KBM-7 (cell line): ENCODE results near the gene PPP4R1.

ENCODE experiments used
- DNase-seq: peaks from one replicate; pipeline ENCODE4 v3.0.0-alpha.2; 2015
- in situ Hi-C: fragments of 300-500 bp; cut with MboI; formaldehyde crosslinking; loops from 2 replicates; pipeline ENCODE4 v1.14.3; 2020; ENCODE audit warnings: low sequenced_read_pairs, low pct_unique_long_range_greater_than_20kb, mixed read lengths

Gene PPP4R1

GRCh38 chr18:9599328-9599727, 15.0 kb downstream of the PPP4R1 start:
- in situ Hi-C loops = no loop called here
- DNase-seq = no peak

DNA sequence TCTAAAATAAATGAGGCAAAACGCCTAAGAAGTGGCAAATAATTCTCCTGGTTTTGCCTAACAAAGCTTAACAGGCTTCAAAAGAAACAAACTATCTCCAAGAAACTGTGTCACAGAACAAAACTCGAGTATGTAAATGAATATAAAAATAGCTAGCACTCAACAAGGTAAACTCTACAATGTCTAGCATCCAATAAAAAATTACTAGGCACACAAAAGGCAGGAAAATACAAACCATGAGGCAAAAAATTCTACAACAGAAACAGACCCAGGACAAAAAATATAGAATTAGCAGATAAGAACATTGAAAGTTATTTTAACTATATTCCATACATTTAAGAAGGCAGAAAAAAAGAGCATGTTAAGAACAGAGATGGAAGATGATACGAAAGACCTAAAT, 16.8 kb downstream of the PPP4R1 start:
- in situ Hi-C loops = no loop called here
- no peak for DNase-seq

- DNase-seq = no peak
- in situ Hi-C loops = no loop called here
Observed at GRCh38 chr18:9596843-9597526, 17.4 kb downstream of the PPP4R1 start.

DNA sequence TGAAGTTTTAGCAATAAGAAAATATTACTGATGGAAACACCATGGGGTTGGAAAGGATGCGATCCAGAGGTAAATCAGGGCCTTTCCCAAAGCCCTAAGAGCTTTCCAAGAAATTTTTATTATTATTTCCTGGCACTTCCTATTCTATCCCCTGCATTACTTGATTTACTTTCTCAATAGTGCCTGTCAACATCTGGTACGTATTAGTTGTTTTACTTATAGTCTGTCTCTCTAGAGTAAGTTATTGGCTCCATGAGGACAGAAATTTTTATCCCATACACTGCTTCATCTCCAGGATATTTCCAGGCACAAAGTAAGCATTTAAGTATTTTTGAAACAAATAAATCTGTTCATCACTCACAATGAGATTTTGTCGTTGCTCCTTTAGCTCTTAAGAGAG, 18.1 kb downstream of the PPP4R1 start:
- DNase-seq = no peak
- in situ Hi-C loops = no loop called here

DNA sequence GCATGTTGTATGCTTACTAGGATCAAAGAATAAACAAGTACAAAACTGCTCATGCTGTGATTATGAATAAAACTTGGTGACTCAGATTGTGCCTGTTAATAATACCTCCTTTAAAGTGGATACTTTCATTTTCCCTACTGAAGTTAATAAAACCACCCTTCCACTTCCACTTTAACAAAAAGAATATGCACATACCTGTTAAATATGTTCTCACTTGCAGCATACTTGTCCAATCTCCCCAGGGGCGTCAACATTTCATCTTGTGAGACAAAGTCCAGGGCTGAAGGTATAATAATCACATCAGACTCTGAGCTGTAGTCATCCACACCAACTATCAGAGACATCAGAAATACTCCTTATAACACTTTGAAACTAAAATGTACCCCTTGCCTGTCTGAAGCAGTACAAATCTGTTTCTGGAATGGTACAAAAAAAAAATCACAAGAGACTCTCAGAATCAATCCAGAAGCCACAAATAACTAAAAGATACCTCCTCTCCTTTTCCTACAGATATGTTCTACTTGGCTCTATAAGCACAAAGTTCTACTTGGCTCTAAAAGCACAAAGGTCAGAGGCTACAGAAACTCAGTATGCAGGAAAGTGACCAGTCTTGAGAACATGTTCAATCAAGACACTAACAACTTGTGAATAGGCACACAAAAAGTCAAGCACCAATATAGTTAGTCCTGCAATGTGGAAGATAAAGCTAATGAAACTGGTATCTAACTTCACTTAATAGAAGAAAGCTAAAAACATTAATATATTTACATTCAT, 19.3 kb downstream of the PPP4R1 start:
- in situ Hi-C loops = no loop called here
- DNase-seq = no peak

GRCh38 chr18:9587924-9588323, 26.4 kb downstream of the PPP4R1 start:
- in situ Hi-C loops = no loop called here
- DNase-seq = no peak

GRCh38 chr18:9586814-9587213, 27.5 kb downstream of the PPP4R1 start:
- DNase-seq = no peak
- in situ Hi-C loops = no loop called here

GRCh38 chr18:9581667-9582066, 32.7 kb downstream of the PPP4R1 start:
- in situ Hi-C loops = no loop called here
- no peak for DNase-seq

DNA sequence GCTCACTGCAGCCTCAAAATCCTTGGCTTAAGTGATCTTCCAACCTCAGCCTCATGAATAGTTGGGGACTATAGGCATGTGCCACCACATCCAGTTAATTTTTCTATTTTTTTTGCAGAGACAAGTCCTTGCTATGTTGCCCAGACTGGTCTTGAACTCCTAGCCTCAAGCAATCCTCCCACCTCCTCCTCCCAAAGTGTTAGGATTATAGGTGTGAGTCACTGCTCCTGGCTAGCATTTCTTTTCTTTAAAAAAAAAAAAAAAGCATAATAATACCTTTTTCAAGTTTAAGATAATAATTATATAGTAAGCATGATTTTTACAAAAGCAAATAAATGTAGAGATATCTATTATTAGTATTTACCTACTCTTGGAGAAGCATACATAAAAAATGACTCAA, 36.1 kb downstream of the PPP4R1 start:
- DNase-seq = no peak
- in situ Hi-C loops = no loop called here

DNA sequence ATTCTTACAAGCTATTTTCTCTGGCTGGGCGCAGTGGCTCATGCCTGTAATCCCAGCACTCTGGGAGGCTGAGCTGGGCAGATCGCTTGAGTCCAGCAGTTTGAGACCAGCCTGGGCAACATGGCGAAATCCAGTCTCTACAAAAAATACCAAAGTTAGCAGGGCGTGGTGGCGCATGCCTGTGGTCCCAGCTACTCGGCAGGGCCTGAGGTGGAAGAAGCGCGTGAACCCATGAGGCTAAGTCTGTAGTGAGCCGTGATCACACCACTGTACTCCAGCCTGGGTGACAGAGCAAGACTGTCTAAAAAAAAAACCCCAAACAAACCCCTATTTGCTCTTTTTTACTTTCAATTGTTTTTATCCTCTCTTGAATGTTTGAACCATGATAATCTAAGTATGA, 37.0 kb downstream of the PPP4R1 start:
- DNase-seq = no peak
- in situ Hi-C loops = no loop called here

GRCh38 chr18:9575558-9575957, 38.8 kb downstream of the PPP4R1 start:
- no peak for DNase-seq
- in situ Hi-C loops = no loop called here

GRCh38 chr18:9574473-9575115, 39.8 kb downstream of the PPP4R1 start:
- in situ Hi-C loops = no loop called here
- no peak for DNase-seq

- DNase-seq = no peak
- in situ Hi-C loops = no loop called here
Observed at GRCh38 chr18:9571546-9571945, 42.8 kb downstream of the PPP4R1 start.

- in situ Hi-C loops = no loop called here
- DNase-seq = no peak
Observed at GRCh38 chr18:9570255-9570654, 44.1 kb downstream of the PPP4R1 start.

DNA sequence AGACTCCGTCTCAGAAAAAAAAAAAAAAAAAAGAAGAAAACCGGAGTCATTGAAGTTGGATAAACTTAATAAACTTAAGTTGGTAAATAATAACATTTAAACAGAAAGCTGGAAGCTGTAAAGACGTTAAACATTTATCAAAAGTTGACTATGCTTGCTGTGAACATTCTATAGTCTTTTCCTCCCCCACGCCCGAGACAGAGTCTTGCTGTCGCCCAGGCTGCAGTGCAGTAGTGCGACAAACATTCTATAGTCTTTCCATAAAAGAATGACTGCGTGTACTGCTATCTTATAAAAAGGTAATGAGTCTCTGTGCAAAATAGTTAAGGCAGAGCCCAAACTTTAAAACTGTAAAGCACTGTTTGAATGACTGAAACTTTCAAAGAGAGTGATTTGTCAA, 45.2 kb downstream of the PPP4R1 start:
- in situ Hi-C loops = no loop called here
- DNase-seq = no peak

GRCh38 chr18:9568186-9568585, 46.2 kb downstream of the PPP4R1 start:
- in situ Hi-C loops = no loop called here
- no peak for DNase-seq

DNA sequence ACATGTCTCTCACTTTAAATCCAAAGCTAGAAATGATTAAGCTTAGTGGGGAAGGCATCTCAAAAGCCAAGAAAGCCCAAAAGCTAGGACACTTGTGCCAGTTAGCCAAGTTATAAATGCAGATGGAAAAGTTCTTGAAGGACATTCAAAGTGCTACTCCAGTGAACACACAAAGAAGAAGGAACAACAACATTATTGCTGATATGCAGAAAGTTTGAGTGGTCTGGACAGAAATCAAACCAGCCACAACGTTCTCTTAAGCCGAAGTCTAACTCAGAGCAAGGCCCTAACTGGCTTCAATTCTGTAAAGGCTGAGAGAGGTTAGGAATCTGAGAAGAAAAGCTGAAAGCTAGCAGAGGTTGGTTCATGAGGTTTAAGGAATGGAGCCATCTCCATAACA, 49.0 kb downstream of the PPP4R1 start:
- in situ Hi-C loops = no loop called here
- no peak for DNase-seq

- DNase-seq = no peak
- in situ Hi-C loops = no loop called here
Observed at GRCh38 chr18:9563331-9563730, 51.0 kb downstream of the PPP4R1 start.

DNA sequence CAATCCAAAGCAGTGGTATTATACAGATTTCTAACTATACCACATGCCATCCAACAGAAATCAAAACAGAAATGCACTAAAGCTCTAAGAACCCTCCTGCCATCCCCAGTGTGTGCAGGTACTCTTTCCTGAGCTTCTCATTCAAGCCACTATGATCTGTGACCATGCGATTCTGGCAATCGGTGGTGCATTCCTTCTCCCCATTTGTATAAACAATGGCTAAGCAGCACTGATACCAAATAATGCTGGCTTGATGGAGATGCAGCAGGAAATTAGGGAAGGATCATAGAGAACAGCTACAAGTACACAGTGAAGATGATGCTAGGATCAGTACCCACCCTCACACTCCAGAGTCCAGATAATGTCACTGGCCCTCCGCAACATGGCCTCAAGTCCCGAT, 51.8 kb downstream of the PPP4R1 start:
- in situ Hi-C loops = no loop called here

GRCh38 chr18:9561759-9562158, 52.6 kb downstream of the PPP4R1 start:
- in situ Hi-C loops = no loop called here
- DNase-seq = peak; percentile 20

More for the DNA sequence above, 51.8 kb downstream of the PPP4R1 start:
- DNase-seq = no peak
